Activated CD4-positive, alpha-beta T cell treated with anti-CD3 and anti-CD28 coated beads, Interleukin-2, amount 50 U/mL, for 48 hours (primary cell): ENCODE measurements around the gene ITGA8.
"Not testable (repeated sequence)": the region's sequence is repeated elsewhere in the genome, so short reads cannot be mapped to it uniquely, and the experiment has no call there.

ENCODE experiments used
- DNase-seq, 2 experiments: peaks; one replicate each; pipeline ENCODE4 v3.0.0-alpha.2; 2020

The ITGA8 gene

DNA sequence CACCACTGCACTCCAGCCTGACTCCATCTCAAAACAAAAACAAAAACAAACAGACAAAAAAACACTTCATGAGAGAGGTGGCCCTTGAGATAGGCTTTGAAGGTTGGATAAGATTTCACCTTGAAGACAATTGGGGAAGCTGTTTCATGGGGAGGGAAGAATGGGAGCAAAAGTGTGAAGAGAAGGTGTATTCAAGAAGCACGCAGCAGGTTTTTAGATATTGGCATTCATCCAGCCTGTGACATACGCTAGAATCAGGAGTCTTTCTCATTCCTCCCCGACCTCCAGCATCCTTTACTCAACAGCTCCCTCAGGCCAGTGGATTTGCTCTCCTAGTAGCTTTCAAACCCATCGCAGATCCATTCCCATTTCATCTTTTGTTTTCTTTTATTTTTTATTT is 232.3 kb downstream of the ITGA8 start:
- DNase-seq, result no peak

DNA sequence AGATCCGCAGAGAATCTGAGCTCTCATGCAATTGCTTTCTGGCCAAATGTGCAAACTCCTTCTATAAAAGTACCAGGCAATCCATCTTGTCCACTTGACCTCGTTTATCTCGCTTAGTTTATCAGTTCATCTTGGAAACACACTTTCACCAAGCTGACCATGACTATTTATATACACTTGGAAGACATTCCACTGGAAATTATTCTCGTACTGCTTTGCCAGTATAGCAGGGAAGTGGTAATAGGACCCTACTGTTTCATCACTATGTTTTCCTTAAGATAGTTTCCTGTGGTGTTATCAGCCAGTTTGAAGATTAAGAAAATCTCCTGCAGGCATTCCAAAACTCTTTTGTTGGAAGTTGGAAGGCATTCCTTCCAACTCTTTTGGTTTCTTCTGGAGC is 233.3 kb downstream of the ITGA8 start:
- no peak for DNase-seq

DNA sequence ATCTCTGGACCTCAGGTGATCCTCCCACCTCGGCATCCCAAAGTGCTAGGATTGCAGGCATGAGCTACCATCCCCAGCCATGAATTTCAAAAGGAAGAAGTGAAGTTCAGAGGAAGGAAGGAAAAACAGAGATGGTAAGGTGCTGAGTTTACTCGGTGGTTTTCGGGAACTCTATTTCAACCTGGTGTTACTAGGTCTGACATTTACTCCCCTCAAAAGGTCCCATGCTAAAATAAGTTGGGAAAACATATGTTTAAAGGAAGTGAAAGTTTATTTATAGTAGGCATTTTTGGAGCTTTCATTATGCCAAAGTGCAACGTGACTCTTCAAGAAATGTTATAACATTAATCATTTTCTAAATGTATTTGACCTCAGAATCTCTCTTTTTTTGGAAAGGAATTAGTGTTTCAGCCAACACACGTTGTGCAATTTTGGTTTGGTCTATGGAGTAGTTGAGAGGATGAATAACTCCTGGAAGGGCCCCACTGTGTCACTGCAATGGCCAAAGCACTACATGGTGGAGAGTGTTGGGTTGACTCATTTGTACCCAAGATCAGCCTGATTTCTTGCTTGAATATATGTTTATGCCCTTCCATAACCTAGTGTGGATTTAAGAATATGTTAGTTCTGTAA is 233.9 kb downstream of the ITGA8 start:
- DNase-seq, result no peak

DNA sequence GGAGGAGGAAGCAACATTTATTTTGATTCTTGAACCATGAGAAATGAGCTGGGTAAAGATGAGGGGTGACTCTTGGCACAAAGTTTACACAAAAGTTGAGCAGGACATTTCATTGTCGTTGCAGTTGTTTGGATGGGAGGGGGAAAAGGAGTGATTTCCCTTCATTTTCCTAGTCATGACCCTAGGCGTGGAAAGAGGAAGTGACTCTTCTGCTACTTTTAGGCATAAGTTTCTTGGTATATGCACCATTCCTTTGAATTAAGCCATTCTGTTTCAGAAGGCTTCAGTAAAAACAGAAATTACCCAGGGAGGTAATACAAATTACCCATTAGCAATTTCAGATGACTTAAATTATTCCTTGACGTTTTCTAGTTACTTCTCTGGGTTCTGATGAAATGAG is 234.7 kb downstream of the ITGA8 start:
- DNase-seq, result no peak

DNA sequence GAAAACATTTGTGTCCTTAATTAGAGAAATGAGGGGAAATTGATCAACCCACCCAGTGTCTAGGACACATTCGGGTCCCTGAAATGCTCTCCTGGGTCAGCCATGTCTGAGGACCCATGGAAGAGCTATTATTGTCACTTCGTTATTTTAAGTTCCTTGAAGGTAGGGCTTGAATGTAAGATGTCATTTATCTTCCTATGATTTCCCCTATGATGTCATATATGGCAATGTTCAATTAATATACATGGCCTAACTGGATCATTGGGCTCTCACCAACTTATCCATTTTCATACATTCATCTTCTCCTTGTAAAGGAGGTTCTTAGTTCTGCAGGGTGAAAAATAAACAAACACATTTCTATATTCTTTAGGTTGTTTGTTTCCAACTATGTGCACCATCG is 235.6 kb downstream of the ITGA8 start:
- no peak for DNase-seq

DNA sequence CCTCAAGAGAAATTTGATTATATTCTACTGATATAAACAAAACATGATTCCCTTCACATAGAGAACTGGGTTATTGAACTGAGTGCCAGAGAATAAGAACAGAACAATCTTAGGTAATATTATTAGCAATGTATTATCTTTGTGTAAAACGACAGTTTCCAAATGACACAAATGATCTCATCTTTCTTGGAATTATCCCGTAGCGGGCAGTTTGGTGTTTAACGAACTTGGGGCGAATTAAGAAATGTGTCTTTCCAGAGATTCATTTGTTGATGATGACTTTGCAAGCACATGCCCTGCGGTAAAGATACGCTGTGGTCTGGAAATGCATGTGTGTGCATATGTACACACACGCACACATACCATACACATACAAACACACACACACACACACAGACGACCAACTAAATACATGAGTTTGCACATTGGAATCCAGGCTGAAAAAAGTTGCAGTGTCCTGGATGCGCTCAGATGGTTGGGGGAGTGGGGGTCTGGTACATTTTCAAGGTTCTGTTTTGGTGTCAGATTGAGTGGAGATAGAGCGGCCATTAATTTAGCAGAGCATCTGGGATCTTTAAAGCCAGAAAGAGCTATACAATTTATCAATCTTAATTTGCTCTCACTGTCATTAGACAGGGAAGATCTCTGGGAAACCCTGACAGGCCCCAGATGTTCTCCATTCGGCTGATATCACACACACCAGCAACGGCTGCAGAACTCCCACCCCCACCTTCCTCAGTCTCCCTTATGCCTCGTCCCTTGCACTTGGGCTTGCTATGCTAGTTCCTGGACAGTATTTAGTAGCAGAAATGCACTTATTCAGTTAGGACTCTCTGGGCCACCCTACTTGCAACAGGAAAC is 236.3 kb downstream of the ITGA8 start:
- DNase-seq, result no peak

DNA sequence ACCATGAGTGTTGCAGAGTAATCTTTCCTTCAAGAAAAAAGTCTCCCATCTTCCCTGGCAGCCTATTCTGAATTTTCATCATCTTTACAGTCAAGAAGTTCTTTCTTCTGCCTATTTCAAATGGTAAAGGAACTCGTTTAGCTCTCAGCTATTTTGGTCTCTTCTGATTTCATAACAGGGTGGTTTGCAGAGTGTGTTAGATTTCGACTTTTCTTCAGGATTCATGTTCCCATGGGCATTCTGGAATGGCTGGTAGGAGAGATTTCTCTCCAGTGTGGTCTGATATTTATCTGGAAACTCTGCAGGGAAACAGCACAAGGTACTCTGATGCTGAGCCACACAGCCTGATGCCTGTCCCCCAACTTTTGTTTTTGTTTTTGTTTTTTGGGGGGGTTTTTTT is 237.6 kb downstream of the ITGA8 start:
- no peak for DNase-seq

DNA sequence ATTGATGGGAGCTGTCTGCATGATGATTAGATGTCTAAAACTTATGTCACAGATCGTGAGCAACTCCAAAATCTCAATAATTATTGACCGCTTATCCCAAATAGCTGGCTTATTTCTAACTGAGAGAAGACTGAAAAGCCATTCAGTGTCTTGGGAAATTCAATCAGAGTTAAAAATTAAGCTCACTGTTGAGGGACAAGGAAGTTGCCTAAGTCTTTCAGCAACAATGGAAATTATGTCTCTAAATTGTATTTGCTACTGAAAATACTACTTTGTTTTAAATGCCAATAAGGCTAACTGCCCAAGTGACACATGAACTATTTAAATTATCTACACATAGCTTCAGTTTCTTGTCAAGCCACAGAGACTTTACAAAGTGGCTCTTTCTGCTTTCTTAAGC is 240.8 kb downstream of the ITGA8 start:
- no peak for DNase-seq

DNA sequence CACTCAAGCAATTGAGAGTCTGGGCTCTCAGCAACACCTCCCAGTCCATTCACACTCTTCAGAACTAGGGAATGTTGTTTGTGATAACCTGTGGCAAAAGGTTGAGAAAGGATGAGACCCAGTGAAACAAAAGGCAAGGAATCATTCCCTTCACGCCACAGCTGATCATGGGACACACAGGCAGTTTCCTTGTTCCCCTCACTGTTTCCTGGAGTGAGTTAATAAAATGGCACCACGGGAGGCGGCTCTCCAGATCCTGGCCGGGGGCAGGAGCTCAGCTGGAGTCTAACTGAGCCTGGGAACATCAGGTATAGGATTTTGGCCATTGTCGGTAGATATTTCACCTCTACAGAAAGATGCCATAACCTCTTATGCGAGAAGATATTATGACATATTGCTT is 241.3 kb downstream of the ITGA8 start:
- DNase-seq, result no peak

DNA sequence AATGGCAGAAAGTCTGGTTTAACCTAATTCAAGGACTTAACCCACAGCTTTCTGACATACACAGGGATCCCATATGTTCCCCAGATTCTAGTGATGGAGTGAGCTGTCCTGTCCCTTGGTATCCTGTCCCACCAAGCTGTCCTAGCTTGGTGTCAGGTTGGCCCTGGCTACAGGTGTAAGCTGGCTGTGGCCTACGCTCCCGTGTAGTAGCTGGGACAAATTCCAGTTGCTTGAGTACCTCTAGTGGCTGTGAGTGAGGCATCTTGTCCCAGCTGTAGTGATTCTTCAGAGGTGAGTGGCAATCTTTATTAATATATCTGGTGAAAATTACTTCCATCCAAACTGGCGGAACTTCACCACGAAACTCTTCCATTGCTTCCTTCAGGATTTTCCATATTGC is 243.4 kb downstream of the ITGA8 start:
- no peak for DNase-seq

DNA sequence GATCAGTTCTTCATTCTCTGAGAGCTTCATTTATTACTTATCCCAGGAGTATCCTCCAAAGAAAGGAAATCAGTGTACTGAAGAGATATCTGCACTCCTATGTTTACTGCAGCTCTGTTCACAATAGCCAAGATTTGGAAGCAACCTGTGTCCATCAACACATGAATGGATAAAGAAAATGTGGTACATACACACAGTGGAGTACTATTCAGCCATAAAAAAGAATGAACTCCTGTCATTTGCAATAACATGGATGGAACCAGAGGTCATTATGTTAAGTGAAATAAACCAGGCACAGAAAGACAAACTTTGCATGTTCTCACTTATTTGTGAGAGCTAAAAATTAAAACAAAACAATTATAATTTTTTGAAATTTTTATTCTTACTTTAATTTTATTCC is 244.3 kb downstream of the ITGA8 start:
- DNase-seq, result not testable (repeated sequence)

DNA sequence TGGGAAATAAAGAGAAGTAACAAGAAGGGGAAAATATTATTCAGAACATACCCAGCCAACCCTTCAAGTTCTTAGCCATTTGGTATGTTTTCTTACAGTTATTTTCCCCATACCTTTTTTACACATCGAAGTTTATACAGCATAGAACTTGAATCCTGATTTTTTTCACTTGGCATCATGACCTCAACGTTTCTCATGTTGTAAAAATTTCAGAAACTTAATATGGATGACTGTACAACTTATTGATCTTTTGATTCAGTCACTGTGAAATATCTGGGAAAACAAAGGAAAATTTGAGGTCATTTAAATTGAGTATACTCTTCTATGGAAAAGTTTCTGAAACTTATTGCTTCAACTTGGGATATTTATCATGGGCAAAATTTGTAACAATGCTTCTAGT is 245.1 kb downstream of the ITGA8 start:
- DNase-seq, result no peak

DNA sequence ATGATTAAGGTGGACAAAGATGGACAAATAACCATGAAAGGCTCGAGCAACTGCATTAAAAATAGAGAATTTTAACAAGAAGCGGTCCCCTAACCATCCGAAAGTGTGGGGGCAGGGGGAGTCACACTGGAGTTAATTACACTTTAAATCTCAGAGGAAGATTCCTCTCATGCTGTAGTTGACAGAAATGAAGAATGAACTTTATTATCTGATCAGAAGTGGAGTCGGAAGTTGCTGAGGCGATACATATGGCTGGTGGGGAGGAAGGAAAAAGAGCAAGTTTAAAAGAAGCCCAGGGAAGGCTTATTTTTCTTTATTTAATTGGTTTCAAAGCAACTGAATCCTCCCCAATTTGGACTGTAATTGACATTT is 246.3 kb downstream of the ITGA8 start:
- DNase-seq, result no peak

DNA sequence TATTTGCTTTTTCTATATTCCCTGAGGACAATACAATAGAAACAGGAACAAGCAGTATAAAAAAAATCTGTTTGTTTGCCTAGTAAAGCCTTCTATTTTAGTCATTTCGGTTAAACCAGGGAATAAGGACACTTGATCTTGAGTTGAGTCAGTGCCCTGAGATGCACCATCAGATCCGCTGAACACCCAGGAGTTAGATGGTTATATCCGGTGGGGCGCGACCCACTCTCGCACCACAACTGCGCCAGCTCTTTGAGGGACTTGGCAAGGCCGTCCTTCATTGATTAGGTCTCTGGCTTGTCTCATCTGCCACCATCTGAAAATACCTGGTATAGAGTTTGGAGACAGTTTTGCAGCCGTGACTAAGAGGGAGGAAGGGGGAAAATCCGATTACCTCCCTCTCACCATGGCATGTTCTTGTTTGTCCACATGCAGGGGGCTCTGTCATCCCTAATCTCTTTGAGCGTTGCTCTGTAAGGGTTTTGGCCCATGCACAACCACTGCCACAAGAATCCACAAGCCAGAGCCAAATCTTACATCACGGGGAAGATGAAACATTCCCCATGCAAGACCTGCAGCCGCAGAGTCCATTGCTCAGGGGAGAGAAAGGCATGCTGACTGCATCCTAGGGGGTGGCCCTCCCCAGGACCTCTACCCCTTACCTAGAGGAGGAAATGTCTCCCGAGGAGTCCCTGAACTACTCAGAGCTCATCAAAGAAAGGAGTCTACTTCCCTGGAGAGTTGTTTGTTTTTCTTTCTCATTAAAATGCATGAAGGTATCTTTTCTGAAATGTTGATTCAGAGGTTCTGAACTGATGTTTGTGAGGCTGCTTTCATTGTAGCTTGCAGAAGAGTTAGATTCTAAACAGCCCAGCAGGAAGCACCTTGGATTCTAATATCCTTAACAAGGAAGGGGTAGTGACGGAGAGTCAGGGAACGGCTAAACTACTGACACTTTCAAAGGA is 247.0 kb downstream of the ITGA8 start:
- no peak for DNase-seq

DNA sequence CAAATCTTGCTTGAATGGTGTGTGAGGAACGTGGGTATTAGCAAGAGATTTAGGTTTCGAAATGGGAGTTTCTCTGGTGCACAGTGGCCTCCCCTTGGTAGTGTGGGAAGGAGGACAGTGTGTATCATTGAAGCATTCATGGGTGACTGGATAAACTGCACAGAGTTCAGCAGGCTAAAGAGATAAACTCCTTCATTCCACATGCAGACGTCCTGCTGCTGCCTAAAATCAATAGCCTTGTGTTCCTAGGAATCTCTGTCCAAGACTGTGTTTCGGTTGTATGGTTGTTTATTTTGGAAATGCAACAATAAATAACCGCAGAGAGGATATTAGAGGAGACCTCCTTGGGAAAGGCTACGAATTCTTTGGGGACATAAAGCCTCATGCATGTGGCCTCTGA is 247.7 kb downstream of the ITGA8 start:
- DNase-seq, result no peak

DNA sequence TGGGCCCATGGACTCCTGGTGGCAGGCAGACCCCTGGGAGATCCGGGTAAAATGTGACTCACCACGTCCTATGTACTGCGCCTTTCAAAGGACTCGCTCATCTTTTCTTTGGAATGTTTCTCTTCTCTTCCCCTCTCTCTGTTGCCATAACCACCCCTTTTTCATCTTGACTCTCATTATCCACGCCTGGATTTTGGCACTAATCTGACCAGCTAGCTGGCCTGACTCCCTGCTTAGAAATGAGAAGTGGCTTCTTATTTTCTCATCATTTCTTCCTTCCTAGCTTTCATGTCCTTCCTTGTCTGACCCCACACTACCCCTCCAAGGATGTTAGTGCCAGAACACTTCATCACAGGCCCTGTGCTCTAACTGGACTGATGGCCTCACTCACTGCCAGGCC is 250.6 kb downstream of the ITGA8 start:
- no peak for DNase-seq

DNA sequence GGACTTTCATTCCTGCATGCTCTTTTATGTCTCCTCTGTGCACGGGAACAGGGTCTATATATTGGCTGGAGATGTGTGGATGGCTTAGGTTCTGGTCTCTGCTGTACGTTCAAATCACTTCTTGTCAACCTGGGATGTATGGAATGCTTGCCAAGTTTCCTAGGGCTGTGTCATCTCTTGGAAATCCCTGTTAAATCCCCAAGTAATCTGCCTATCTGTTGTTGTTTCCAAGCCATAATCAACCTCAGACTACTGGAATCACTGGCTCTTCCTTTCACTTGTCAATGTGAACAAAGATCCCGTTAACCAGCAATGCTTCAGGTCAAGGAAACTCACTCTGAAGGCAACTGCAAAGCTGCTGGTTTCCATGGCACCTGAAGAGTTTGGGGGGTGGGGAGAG is 255.3 kb downstream of the ITGA8 start:
- no peak for DNase-seq
